K562 (cell line): ENCODE data around the gene GDAP2. TPM values are rescaled to one million over a fixed set of nuclear protein-coding genes. Genes with fewer than 3 reads are reported as not detected.

Experiments used
- CREM ChIP-seq: IDR thresholded peaks from 2 replicates; pipeline ENCODE4 v1.6.1; 2014; ENCODE audit warnings: antibody characterized with exemption, low read depth
- ETV5 ChIP-seq: sonication (generic); formaldehyde crosslinking; IDR thresholded peaks from 2 replicates; pipeline ENCODE4 v1.4.0; 2020; ENCODE audit warnings: low read depth, mild to moderate bottlenecking, missing genetic modification reagents
- FOXK1 ChIP-seq: sonication (generic); formaldehyde crosslinking; IDR thresholded peaks from 2 replicates; pipeline ENCODE4 v1.8.0; 2022; ENCODE audit warnings: missing genetic modification reagents, mild to moderate bottlenecking, borderline replicate concordance
- FOXK2 ChIP-seq, 2 experiments: fragments of 450-650 bp; IDR thresholded peaks in 1 of 2; conservative IDR thresholded peaks in 1 of 2; 2 replicates each; pipeline ENCODE4 v1.6.1; 2016; ENCODE audit warnings: low read depth in 2 of 2, mild to moderate bottlenecking in 1 of 2
- HDGF ChIP-seq: fragments of 450-650 bp; IDR thresholded peaks from 2 replicates; pipeline ENCODE4 v1.6.1; 2016
- KLF6 ChIP-seq: fragments of 250-450 bp; sonication (Bioruptor Pico); IDR thresholded peaks from 2 replicates; pipeline ENCODE4 v1.4.0; 2020; ENCODE audit warnings: mild to moderate bottlenecking, moderate library complexity, borderline replicate concordance
- PML ChIP-seq: IDR thresholded peaks from 2 replicates; pipeline ENCODE4 v1.6.1; 2012; ENCODE audit warnings: low read length, inconsistent platforms
- PYGO2 ChIP-seq: fragments of 450-650 bp; IDR thresholded peaks from 2 replicates; pipeline ENCODE4 v1.6.1; 2016; ENCODE audit warnings: mild to moderate bottlenecking, missing genetic modification characterization, moderate library complexity, missing compliant biosample characterization
- SP1 ChIP-seq: sonication (generic); formaldehyde crosslinking; IDR thresholded peaks from 2 replicates; pipeline ENCODE4 v1.8.1; 2022; ENCODE audit warnings: mild to moderate bottlenecking, missing genetic modification reagents
- TCF3 ChIP-seq: sonication (generic); formaldehyde crosslinking; IDR thresholded peaks from 2 replicates; pipeline ENCODE4 v1.4.0; 2020; ENCODE audit warnings: mild to moderate bottlenecking, missing genetic modification reagents
- TCF7 ChIP-seq: sonication (generic); IDR thresholded peaks from 2 replicates; pipeline ENCODE4 v1.6.1; 2016; ENCODE audit warnings: antibody characterized with exemption, borderline replicate concordance
- THRAP3 ChIP-seq: fragments of 450-650 bp; IDR thresholded peaks from 2 replicates; pipeline ENCODE4 v1.6.1; 2016; ENCODE audit warnings: mild to moderate bottlenecking, inconsistent platforms, borderline replicate concordance
- ZBTB1 ChIP-seq: sonication (generic); formaldehyde crosslinking; IDR thresholded peaks from 2 replicates; pipeline ENCODE4 v1.8.1; 2023; ENCODE audit warnings: missing genetic modification reagents, low read depth, mild to moderate bottlenecking, borderline replicate concordance
- ZKSCAN8 ChIP-seq: fragments of 200-800 bp; sonication (Bioruptor generic); IDR thresholded peaks from 2 replicates; pipeline ENCODE4 v1.6.1; 2016; ENCODE audit warnings: missing genetic modification characterization, missing compliant biosample characterization
- ZNF174 ChIP-seq: fragments of 250-450 bp; sonication (Bioruptor Pico); IDR thresholded peaks from 2 replicates; pipeline ENCODE4 v1.4.0; 2020; ENCODE audit warnings: mild to moderate bottlenecking
- ZNF324 ChIP-seq: fragments of 250-450 bp; sonication (Bioruptor Pico); IDR thresholded peaks from 2 replicates; pipeline ENCODE4 v1.4.0; 2020; ENCODE audit warnings: mild to moderate bottlenecking
- polyA plus RNA-seq, 8 experiments: library from polyadenylated mRNA; depleted of rRNA in 4 of 8; stranded (reverse) in 5 of 8; unstranded in 3 of 8; fragments of >200 nt; fragmentation: Nextera tagmentation in 2 of 8; fragmentation: Illumina TruSeq in 1 of 8; extraction: Ambion mirVana in 2 of 8; extraction: Trizol in 1 of 8; gene quantifications; 2 replicates each; pipeline versions ENCODE4 v1.2.1 to v1.2.3, GENCODE V29; 2011 to 2014; ENCODE audit warnings: inconsistent platforms in 1 of 8, missing spikeins in 1 of 8
- total RNA-seq, 7 experiments: library from RNA; depleted of rRNA in 6 of 7; stranded (reverse); fragments of >200 nt in 6 of 7; fragmentation: Illumina TruSeq in 2 of 7; extraction: Trizol in 2 of 7; gene quantifications; 2 replicates each; pipeline versions ENCODE4 v1.2.1 to v1.2.3, GENCODE V29; 2011 to 2021; ENCODE audit warnings: low replicate concordance in 1 of 7
- TF ChIP-seq, protein P1 (sequence below), 3 experiments: fragments of 200-800 bp in 1 of 3; fragments of 250-450 bp in 1 of 3; fragments of 450-650 bp in 1 of 3; sonication (Bioruptor Pico) in 1 of 3; sonication (Bioruptor generic) in 1 of 3; formaldehyde crosslinking in 1 of 3; IDR thresholded peaks; 2 replicates each; pipeline versions ENCODE4 v1.6.1 to v1.8.0; 2016 to 2022; ENCODE audit warnings: mild to moderate bottlenecking in 2 of 3, missing genetic modification characterization in 2 of 3, missing compliant biosample characterization in 1 of 3, moderate library complexity in 1 of 3
- TF ChIP-seq, protein P2 (sequence below): fragments of 450-650 bp; conservative IDR thresholded peaks from 2 replicates; pipeline ENCODE4 v1.6.1; 2016; ENCODE audit warnings: missing genetic modification characterization, low read depth, mild to moderate bottlenecking, missing compliant biosample characterization, moderate library complexity
- TF ChIP-seq, protein P3 (sequence below): fragments of 450-650 bp; formaldehyde crosslinking; IDR thresholded peaks from 2 replicates; pipeline ENCODE4 v1.4.0; 2020; ENCODE audit warnings: mild to moderate bottlenecking, moderate library complexity

GDAP2 gene
- total and polyA plus RNA-seq, 9 of the 15 experiments (the other 6 are each of a cell fraction or from before 2014, with no cell fraction given) = 4.1 to 23.1 (median 13.2) TPM

DNA sequence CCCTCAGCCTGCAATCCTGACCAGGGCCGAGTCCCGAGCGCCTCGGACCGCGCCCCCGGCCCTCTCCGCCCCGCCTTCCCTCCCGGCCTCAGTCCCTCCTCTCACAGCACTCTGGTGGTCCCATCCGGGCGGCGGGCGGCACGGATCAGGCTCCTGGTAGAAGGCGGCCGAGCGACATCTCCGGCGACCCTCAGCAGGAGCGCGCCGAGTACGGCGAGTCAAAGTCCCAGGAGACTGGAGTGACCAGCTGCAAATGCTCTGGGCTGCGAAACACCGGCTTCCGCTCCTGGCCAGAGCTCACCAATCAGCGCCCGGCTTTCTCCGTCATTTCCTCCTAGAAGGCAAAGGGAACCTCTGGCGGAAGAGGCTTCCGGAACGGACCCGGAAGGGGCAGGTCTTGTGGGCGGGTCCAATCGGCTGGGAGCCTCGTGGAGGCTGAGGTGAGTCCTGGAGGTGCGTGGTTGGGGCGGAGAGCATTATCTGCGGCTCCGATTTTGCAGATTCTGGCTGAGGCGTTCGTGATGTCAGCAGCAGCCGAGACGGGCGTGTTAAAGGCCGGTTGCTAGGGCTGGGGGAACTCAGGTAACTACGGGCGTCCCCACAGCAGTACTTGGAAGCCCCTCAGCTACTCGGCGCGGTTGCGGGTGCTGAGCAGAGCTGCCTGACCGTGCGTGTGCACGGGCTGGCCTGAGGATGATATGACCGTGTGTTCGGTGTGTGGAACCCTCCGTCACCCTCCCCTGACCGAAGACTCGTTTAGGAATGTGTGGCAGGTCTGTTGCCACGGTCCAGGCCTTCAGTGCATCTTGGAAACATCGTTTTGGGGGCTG lies at the start of gene GDAP2, which contains the start of gene WDR3 (continued):
- TF ChIP-seq, protein P1, sequence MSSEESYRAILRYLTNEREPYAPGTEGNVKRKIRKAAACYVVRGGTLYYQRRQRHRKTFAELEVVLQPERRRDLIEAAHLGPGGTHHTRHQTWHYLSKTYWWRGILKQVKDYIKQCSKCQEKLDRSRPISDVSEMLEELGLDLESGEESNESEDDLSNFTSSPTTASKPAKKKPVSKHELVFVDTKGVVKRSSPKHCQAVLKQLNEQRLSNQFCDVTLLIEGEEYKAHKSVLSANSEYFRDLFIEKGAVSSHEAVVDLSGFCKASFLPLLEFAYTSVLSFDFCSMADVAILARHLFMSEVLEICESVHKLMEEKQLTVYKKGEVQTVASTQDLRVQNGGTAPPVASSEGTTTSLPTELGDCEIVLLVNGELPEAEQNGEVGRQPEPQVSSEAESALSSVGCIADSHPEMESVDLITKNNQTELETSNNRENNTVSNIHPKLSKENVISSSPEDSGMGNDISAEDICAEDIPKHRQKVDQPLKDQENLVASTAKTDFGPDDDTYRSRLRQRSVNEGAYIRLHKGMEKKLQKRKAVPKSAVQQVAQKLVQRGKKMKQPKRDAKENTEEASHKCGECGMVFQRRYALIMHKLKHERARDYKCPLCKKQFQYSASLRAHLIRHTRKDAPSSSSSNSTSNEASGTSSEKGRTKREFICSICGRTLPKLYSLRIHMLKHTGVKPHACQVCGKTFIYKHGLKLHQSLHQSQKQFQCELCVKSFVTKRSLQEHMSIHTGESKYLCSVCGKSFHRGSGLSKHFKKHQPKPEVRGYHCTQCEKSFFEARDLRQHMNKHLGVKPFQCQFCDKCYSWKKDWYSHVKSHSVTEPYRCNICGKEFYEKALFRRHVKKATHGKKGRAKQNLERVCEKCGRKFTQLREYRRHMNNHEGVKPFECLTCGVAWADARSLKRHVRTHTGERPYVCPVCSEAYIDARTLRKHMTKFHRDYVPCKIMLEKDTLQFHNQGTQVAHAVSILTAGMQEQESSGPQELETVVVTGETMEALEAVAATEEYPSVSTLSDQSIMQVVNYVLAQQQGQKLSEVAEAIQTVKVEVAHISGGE (CRISPR knock-in tag; IDR thresholded peaks at IDR 0.05) = peak in 2 of 3 experiments; percentile 74 to 95; a peak in 5 of 6 replicates
- TF ChIP-seq CREM = peak; percentile 96
- TF ChIP-seq SP1 = peak; percentile 72
- TF ChIP-seq HDGF = 0 out of 2 replicates have a peak, but pooled peaks have one; percentile 65
- TF ChIP-seq ETV5 (CRISPR knock-in tag) = no peak; the same call in 1 of the 2 replicates
- TF ChIP-seq, protein P2, sequence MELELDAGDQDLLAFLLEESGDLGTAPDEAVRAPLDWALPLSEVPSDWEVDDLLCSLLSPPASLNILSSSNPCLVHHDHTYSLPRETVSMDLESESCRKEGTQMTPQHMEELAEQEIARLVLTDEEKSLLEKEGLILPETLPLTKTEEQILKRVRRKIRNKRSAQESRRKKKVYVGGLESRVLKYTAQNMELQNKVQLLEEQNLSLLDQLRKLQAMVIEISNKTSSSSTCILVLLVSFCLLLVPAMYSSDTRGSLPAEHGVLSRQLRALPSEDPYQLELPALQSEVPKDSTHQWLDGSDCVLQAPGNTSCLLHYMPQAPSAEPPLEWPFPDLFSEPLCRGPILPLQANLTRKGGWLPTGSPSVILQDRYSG = no peak
- no peak for TF ChIP-seq KLF6 (CRISPR knock-in tag)
- TF ChIP-seq FOXK1 (CRISPR knock-in tag) = 0 out of 2 replicates have a peak, but pooled peaks have one; percentile 17
- TF ChIP-seq TCF3 (CRISPR knock-in tag) = no peak
- no peak for TF ChIP-seq ZNF324 (CRISPR knock-in tag)
- no peak for TF ChIP-seq PML
- TF ChIP-seq ZNF174 (CRISPR knock-in tag) = no peak
- no peak for TF ChIP-seq PYGO2
- no peak for TF ChIP-seq ZBTB1
- peak; percentile 61 to 71; a peak in 3 of 4 replicates for TF ChIP-seq FOXK2 (conservative IDR thresholded peaks at IDR 0.05 in 1 of 2, IDR thresholded peaks at IDR 0.05 in 1 of 2; ENCODE audit: low read depth in 2 of 2)
- TF ChIP-seq ZKSCAN8 (CRISPR knock-in tag) = no peak
- TF ChIP-seq, protein P3, sequence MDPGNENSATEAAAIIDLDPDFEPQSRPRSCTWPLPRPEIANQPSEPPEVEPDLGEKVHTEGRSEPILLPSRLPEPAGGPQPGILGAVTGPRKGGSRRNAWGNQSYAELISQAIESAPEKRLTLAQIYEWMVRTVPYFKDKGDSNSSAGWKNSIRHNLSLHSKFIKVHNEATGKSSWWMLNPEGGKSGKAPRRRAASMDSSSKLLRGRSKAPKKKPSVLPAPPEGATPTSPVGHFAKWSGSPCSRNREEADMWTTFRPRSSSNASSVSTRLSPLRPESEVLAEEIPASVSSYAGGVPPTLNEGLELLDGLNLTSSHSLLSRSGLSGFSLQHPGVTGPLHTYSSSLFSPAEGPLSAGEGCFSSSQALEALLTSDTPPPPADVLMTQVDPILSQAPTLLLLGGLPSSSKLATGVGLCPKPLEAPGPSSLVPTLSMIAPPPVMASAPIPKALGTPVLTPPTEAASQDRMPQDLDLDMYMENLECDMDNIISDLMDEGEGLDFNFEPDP = no peak
- no peak for TF ChIP-seq TCF7
- TF ChIP-seq THRAP3 = no peak
